Measurements from ENCODE around the gene GRM2.

GRM2 gene

GRCh38 chr3:51703068-51703760, 3.7 kb upstream of the GRM2 start:
- no peaks in the 10 kb centered on the region for H3K27me3 ChIP-seq (replicated peaks; ENCODE audit: control insufficient read depth, insufficient read depth, low read length)
- no peak for TF ChIP-seq CTCF (IDR thresholded peaks at IDR 0.05; ENCODE audit: insufficient read depth, low read length, poor library complexity, severe bottlenecking)
- no peak overlapping the region for H3K4me3 ChIP-seq (replicated peaks; ENCODE audit: low read depth, low read length)
- peaks cover 22% of the 10 kb centered on the region for H3K36me3 ChIP-seq (ENCODE audit: control insufficient read depth, insufficient read depth, low read length)
- no peak for DNase-seq (ENCODE audit: extremely low read depth, insufficient read length)

GRCh38 chr3:51703761-51704510, 2.9 kb upstream of the GRM2 start:
- no peak for DNase-seq (ENCODE audit: extremely low read depth, insufficient read length)
- H3K36me3 ChIP-seq (ENCODE audit: control insufficient read depth, insufficient read depth, low read length) = peaks cover 22% of the 10 kb centered on the region
- H3K4me3 ChIP-seq (replicated peaks; ENCODE audit: low read depth, low read length) = no peak overlapping the region
- no peak for TF ChIP-seq CTCF (IDR thresholded peaks at IDR 0.05; ENCODE audit: insufficient read depth, low read length, poor library complexity, severe bottlenecking)
- H3K27me3 ChIP-seq (replicated peaks; ENCODE audit: control insufficient read depth, insufficient read depth, low read length) = no peaks in the 10 kb centered on the region

GRCh38 chr3:51704511-51704950, 2.3 kb upstream of the GRM2 start:
- TF ChIP-seq CTCF (IDR thresholded peaks at IDR 0.05; ENCODE audit: insufficient read depth, low read length, poor library complexity, severe bottlenecking) = no peak
- H3K36me3 ChIP-seq (ENCODE audit: control insufficient read depth, insufficient read depth, low read length) = peaks cover 18% of the 10 kb centered on the region
- no peak for DNase-seq (ENCODE audit: extremely low read depth, insufficient read length)
- H3K27me3 ChIP-seq (replicated peaks; ENCODE audit: control insufficient read depth, insufficient read depth, low read length) = no peaks in the 10 kb centered on the region
- no peak overlapping the region for H3K4me3 ChIP-seq (replicated peaks; ENCODE audit: low read depth, low read length)

GRCh38 chr3:51705276-51706020, 1.4 kb upstream of the GRM2 start:
- DNase-seq (ENCODE audit: extremely low read depth, insufficient read length) = no peak
- H3K4me3 ChIP-seq (replicated peaks; ENCODE audit: low read depth, low read length) = no peak overlapping the region
- TF ChIP-seq CTCF (IDR thresholded peaks at IDR 0.05; ENCODE audit: insufficient read depth, low read length, poor library complexity, severe bottlenecking) = no peak
- H3K27me3 ChIP-seq (replicated peaks; ENCODE audit: control insufficient read depth, insufficient read depth, low read length) = no peaks in the 10 kb centered on the region
- H3K36me3 ChIP-seq (ENCODE audit: control insufficient read depth, insufficient read depth, low read length) = peaks cover 12% of the 10 kb centered on the region

- TF ChIP-seq CTCF (IDR thresholded peaks at IDR 0.05; ENCODE audit: insufficient read depth, low read length, poor library complexity, severe bottlenecking) = no peak
- Histone ChIP-seq H3K27me3 (replicated peaks; ENCODE audit: control insufficient read depth, insufficient read depth, low read length) (no peaks in the 10 kb centered on the region), H3K4me3 (replicated peaks; ENCODE audit: low read depth, low read length) (no peak overlapping the region), H3K36me3 (ENCODE audit: control insufficient read depth, insufficient read depth, low read length) (peaks cover 12% of the 10 kb centered on the region)
- no peak for DNase-seq (ENCODE audit: extremely low read depth, insufficient read length)
Measured at GRCh38 chr3:51706021-51706485, 815 bp upstream of the GRM2 start.

All from GM06990 (cell line).